Uterus (tissue), 2 donors: Measurements from ENCODE around the gene HMCN1.

Experiments used
- CTCF ChIP-seq, 4 experiments: fragments of 200-600 bp in 2 of 4; fragments of 450-650 bp in 2 of 4; sonication (generic) in 2 of 4; IDR thresholded peaks; one replicate each; pipeline ENCODE4 v1.5.1; 2016 to 2019; ENCODE audit warnings: antibody characterized with exemption in 4 of 4, mild to moderate bottlenecking in 2 of 4, moderate library complexity in 1 of 4
- POLR2A ChIP-seq, 2 donors: fragments of 450-650 bp; IDR thresholded peaks; one replicate each; pipeline ENCODE4 v1.6.1; 2016; ENCODE audit warnings: antibody characterized with exemption in 2 of 2, mild to moderate bottlenecking in 1 of 2, moderate library complexity in 1 of 2

- TF ChIP-seq CTCF (IDR thresholded peaks at IDR 0.05) (peak; percentile 30 to 44 (median 38)), POLR2A (IDR thresholded peaks at IDR 0.05) (no peak)
Measured at GRCh38 chr1:185720633-185721272, 13.4 kb upstream of the HMCN1 start.
